Stimulated activated CD8-positive, alpha-beta memory T cell treated with anti-CD3 and anti-CD28 coated beads, Interleukin-15, amount 100 ng/mL, for 4 hours (primary cell): ENCODE data around the gene GALR2.

ENCODE experiments used
- DNase-seq, 2 donors: peaks; one replicate each; pipeline ENCODE4 v3.0.0-alpha.2; 2020; ENCODE audit warnings: low read depth in 2 of 2

The GALR2 gene

DNA sequence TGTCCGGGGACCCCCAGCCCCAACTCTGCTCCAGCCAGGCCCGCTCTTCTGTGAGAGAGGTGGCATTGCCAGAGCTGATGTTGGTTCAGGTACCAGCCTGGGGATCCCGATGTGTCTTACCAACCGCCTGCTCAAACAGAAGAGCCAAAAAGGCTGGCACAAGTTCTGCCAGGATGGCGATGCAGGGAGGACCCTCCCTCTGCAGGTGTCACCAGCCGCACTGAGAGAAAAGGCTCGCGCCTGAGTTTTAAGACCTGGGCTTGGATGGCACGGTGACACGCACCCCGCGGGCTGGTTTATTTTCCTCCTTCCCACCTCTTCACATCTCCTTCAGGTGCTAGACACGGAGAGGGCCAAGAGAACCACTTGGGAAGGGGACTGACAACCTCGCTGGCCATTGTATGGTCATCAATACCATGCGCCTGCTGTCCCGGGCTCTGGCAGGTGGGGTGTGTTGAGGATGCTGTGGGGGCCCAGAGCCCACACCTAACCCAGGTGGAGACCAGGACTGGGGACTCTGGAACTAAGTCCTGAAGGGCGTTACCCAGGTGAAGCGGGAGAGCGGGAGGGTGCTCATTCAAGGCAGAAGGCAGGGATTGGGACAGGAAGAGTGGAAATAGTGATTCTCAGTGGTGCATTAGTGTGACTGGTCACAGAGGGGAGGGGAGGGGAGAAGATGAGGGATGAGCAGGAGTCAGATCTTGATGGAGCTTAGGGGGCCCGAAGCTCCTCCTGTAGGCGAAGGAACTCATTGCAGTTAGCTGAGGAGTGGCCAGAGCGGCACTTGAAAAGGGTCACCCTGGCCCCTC, 50.2 kb downstream of the GALR2 start:
- no peak for DNase-seq

DNA sequence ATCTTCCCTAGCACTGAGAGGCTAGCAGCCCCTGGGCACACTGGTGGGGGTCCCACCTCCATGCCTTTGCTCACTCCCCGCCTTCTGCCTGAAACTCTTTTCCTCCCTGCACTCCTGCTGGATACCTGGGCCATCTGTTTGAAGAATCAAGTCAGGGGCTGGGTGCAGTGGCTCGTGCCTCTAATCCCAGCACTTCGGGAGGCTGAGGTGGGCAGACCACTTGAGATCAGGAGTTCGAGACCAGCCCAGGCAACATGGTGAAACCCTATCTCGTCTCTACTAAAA, 50.8 kb downstream of the GALR2 start:
- DNase-seq: no peak

DNA sequence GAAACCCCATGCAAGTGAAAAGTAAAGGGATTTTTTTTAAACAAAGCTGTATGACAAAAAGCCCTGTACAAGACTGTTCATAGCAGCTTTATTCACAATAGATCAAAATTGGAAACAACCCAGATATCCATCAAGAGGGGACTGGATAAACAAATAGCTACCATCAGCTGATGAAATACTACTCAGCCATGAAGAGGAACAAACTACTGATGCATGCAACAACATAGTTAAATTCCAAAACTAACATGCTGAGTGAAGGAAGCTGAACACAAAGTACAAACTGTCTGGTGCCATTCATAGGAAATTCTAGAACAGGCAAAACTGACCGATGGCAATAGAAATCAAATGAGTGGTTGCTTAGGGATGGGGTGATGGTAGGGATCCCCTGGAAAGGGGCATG, 51.3 kb downstream of the GALR2 start:
- DNase-seq: no peak
